Nephron (organoid): ENCODE results near the gene GALNT12.

ENCODE experiments used
- H3K27ac Mint-ChIP-seq, 3 experiments: 2 replicates each; pipeline ENCODE4 v1.8.0; 2020; ENCODE audit warnings: mixed read lengths in 3 of 3, mild to moderate bottlenecking in 2 of 3, moderate library complexity in 1 of 3
- H3K27me3 Mint-ChIP-seq: 2 replicates; pipeline ENCODE4 v1.8.0; 2021; ENCODE audit warnings: low read depth, mild to moderate bottlenecking, moderate library complexity, mixed read lengths
- H3K36me3 Mint-ChIP-seq: 2 replicates; pipeline ENCODE4 v1.8.0; 2020; ENCODE audit warnings: low read depth, mixed read lengths
- H3K4me1 Mint-ChIP-seq: 2 replicates; pipeline ENCODE4 v1.8.0; 2020; ENCODE audit warnings: mixed read lengths
- H3K4me3 Mint-ChIP-seq, 3 experiments: 2 replicates each; pipeline ENCODE4 v1.8.0; 2020; ENCODE audit warnings: mild to moderate bottlenecking in 3 of 3, mixed read lengths in 3 of 3, moderate library complexity in 2 of 3
- H3K9me3 Mint-ChIP-seq: 2 replicates; pipeline ENCODE4 v1.8.0; 2020; ENCODE audit warnings: mixed read lengths
- CTCF ChIP-seq, 3 experiments: fragments of 200-600 bp; sonication (generic); IDR thresholded peaks; one replicate each; pipeline ENCODE4 v1.5.0; 2021; ENCODE audit warnings: antibody characterized with exemption in 3 of 3; ENCODE audit not compliant: unreplicated experiment in 3 of 3

GALNT12 gene

DNA sequence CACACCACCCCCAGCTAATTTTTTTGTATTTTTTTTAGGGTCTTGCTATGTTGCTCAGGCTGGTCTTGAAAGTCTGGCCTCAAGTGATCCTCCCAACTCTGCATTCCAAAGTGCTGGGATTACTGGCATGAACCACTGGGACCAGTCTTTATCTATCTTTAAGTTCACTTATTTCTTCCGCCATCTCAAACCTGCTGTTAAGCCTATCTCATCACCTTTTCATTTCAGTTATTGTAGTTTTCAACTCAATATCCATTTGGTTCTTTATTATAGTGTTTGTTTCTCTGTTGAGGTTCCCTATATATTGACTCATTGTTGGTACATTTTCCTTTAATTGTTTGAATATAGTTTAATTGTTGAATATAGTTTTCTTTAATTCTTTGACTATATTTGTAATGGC lies 48.1 kb downstream of the GALNT12 start:
- Mint-ChIP-seq H3K9me3 (peaks cover 8% of the 10 kb centered on the region), H3K4me1 (peaks cover 25% of the 10 kb centered on the region)

DNA sequence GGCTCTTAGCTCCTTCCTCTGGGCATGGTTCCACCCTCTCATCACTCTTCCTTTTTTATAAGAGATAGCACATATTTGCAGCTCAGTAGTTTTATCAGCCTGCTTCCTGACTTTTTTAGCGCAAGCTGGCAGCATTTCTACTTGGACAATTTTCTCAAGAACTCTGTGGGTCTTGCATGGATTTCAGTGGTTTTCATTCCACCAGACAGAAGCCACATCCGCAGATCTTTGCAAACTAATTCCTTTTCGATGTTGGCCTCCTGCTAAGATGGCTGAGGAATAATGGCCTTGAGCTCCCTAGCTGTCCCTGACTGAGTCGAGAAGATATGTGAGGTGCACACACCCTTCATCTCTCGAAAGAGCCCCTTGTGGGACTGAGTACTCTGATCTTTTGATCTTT lies 49.5 kb downstream of the GALNT12 start:
- Mint-ChIP-seq H3K27me3 (peaks cover 15% of the 10 kb centered on the region), H3K9me3 (peaks cover 8% of the 10 kb centered on the region), H3K27ac (peak overlapping the region in 1 of 3 experiments; percentile 24), H3K36me3 (no peaks in the 10 kb centered on the region), H3K4me3 (no peak overlapping the region), H3K4me1 (peaks cover 28% of the 10 kb centered on the region)
- TF ChIP-seq CTCF (IDR thresholded peaks at IDR 0.05; ENCODE audit: unreplicated experiment in 3 of 3) = no peak

More for the DNA sequence above, 48.1 kb downstream of the GALNT12 start:
- Mint-ChIP-seq H3K27ac (no peak overlapping the region), H3K27me3 (peaks cover 17% of the 10 kb centered on the region), H3K36me3 (no peaks in the 10 kb centered on the region), H3K4me3 (no peak overlapping the region)
- no peak for TF ChIP-seq CTCF (IDR thresholded peaks at IDR 0.05; ENCODE audit: unreplicated experiment in 3 of 3)

DNA sequence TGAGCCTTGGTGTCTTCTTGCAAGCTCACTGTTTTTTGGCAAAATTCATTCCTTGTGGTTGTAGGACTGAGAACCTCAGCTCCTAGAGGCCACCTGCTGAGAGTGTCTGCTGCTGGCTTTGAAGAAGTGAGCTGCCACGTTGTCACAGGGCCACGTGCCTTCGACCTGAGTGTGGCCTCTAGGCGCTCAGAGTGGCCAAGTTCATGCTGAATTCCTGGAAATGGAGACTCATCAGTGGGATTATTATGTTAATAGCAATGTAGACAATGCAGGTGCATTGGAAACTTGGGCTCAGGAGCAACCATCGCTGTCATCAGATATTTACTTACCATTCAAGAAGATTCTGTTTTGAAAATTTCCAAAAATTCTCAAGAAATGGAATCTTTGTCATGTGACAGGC lies 52.5 kb downstream of the GALNT12 start:
- TF ChIP-seq CTCF (IDR thresholded peaks at IDR 0.05; ENCODE audit: unreplicated experiment in 3 of 3) = no peak
- H3K36me3 Mint-ChIP-seq = no peaks in the 10 kb centered on the region
- H3K4me3 Mint-ChIP-seq = no peak overlapping the region
- peaks cover 5% of the 10 kb centered on the region for H3K9me3 Mint-ChIP-seq
- H3K4me1 Mint-ChIP-seq = peaks cover 47% of the 10 kb centered on the region
- no peak overlapping the region for H3K27ac Mint-ChIP-seq
- peaks cover 14% of the 10 kb centered on the region for H3K27me3 Mint-ChIP-seq

- peak; percentile 42 to 58 (median 55) for TF ChIP-seq CTCF (IDR thresholded peaks at IDR 0.05; ENCODE audit: unreplicated experiment in 3 of 3)
- peak overlapping the region in 1 of 3 experiments; percentile 55 for H3K4me3 Mint-ChIP-seq
- no peaks in the 10 kb centered on the region for H3K36me3 Mint-ChIP-seq
- H3K27ac Mint-ChIP-seq = peak overlapping the region in 2 of 3 experiments; percentile 79 to 82
- peaks cover 10% of the 10 kb centered on the region for H3K27me3 Mint-ChIP-seq
- peaks cover 53% of the 10 kb centered on the region for H3K4me1 Mint-ChIP-seq
- H3K9me3 Mint-ChIP-seq = no peaks in the 10 kb centered on the region
Measured at GRCh38 chr9:98860871-98861293, 53.4 kb downstream of the GALNT12 start.

GRCh38 chr9:98861781-98862504 lies 54.5 kb downstream of the GALNT12 start:
- no peak for TF ChIP-seq CTCF (IDR thresholded peaks at IDR 0.05; ENCODE audit: unreplicated experiment in 3 of 3)
- Mint-ChIP-seq H3K9me3 (no peaks in the 10 kb centered on the region), H3K27ac (peak overlapping the region in 2 of 3 experiments; percentile 28 to 86), H3K4me3 (no peak overlapping the region), H3K36me3 (no peaks in the 10 kb centered on the region), H3K4me1 (peaks cover 52% of the 10 kb centered on the region), H3K27me3 (no peaks in the 10 kb centered on the region)

DNA sequence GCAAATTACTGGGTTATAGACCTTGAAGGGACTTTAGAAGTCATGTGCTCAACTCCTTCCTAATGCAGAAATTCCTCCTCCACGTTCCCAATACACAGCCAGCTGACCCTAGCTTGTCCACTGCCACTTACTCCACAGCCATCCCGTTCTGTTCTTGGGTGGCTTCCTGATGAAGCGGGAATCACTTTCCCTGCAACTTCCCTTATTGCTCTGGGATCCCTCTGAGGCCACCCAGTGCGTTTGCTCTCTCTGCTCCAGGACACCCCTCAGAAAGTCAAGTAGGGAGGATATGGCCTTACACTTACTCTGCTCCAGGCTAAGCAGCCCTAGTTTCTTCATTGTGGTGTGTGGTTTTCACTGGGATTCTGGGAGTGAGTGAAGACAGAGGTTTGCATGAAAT lies 55.5 kb downstream of the GALNT12 start:
- H3K36me3 Mint-ChIP-seq = no peaks in the 10 kb centered on the region
- H3K4me3 Mint-ChIP-seq = peak overlapping the region in 1 of 3 experiments; percentile 36
- no peaks in the 10 kb centered on the region for H3K9me3 Mint-ChIP-seq
- peaks cover 51% of the 10 kb centered on the region for H3K4me1 Mint-ChIP-seq
- H3K27ac Mint-ChIP-seq = peak overlapping the region; percentile 74 to 91 (median 86)
- no peaks in the 10 kb centered on the region for H3K27me3 Mint-ChIP-seq
- no peak for TF ChIP-seq CTCF (IDR thresholded peaks at IDR 0.05; ENCODE audit: unreplicated experiment in 3 of 3)
